K562 (cell line): ENCODE data around the gene SVEP1. TPM values are rescaled to one million over a fixed set of nuclear protein-coding genes. Genes with fewer than 3 reads are reported as not detected.

Experiments
- E2F1 ChIP-seq: sonication (generic); formaldehyde crosslinking; IDR thresholded peaks from 2 replicates; pipeline ENCODE4 v1.8.1; 2023; ENCODE audit warnings: mild to moderate bottlenecking, missing genetic modification reagents, moderate library complexity
- L3MBTL2 ChIP-seq: fragments of 450-650 bp; IDR thresholded peaks from 2 replicates; pipeline ENCODE4 v1.6.1; 2016; ENCODE audit warnings: mild to moderate bottlenecking, moderate library complexity
- MAFG ChIP-seq: fragments of 450-650 bp; conservative IDR thresholded peaks from 2 replicates; pipeline ENCODE4 v1.6.1; 2016; ENCODE audit warnings: missing genetic modification characterization, missing compliant biosample characterization
- SOX6 ChIP-seq: fragments of 450-650 bp; IDR thresholded peaks from 2 replicates; pipeline ENCODE4 v1.6.1; 2014; ENCODE audit warnings: mild to moderate bottlenecking
- TAF15 ChIP-seq: fragments of 200-400 bp; formaldehyde crosslinking; IDR thresholded peaks from 2 replicates; pipeline ENCODE4 v1.6.1; 2017; ENCODE audit warnings: mild to moderate bottlenecking, low read depth, low read length, moderate library complexity
- ZNF263 ChIP-seq: sonication (generic); formaldehyde crosslinking; IDR thresholded peaks from 2 replicates; pipeline ENCODE4 v1.8.0; 2022; ENCODE audit warnings: mild to moderate bottlenecking, missing genetic modification reagents, borderline replicate concordance
- polyA plus RNA-seq, 8 experiments: library from polyadenylated mRNA; depleted of rRNA in 4 of 8; stranded (reverse) in 5 of 8; unstranded in 3 of 8; fragments of >200 nt; fragmentation: Nextera tagmentation in 2 of 8; fragmentation: Illumina TruSeq in 1 of 8; extraction: Ambion mirVana in 2 of 8; extraction: Trizol in 1 of 8; gene quantifications; 2 replicates each; pipeline versions ENCODE4 v1.2.1 to v1.2.3, GENCODE V29; 2011 to 2014; ENCODE audit warnings: inconsistent platforms in 1 of 8, missing spikeins in 1 of 8
- total RNA-seq, 7 experiments: library from RNA; depleted of rRNA in 6 of 7; stranded (reverse); fragments of >200 nt in 6 of 7; fragmentation: Illumina TruSeq in 2 of 7; extraction: Trizol in 2 of 7; gene quantifications; 2 replicates each; pipeline versions ENCODE4 v1.2.1 to v1.2.3, GENCODE V29; 2011 to 2021; ENCODE audit warnings: low replicate concordance in 1 of 7
- TF ChIP-seq, protein P1 (sequence below): sonication (generic); IDR thresholded peaks from 2 replicates; pipeline ENCODE4 v1.6.1; 2016
- TF ChIP-seq, protein P2 (sequence below): sonication (generic); formaldehyde crosslinking; IDR thresholded peaks from 2 replicates; pipeline ENCODE4 v1.8.0; 2022; ENCODE audit warnings: missing genetic modification reagents, mild to moderate bottlenecking, moderate library complexity, borderline replicate concordance
- TF ChIP-seq, protein P3 (sequence below): fragments of 450-650 bp; IDR thresholded peaks from 2 replicates; pipeline ENCODE4 v1.6.1; 2016
- TF ChIP-seq, protein P4 (sequence below): fragments of 250-450 bp; sonication (Bioruptor Pico); IDR thresholded peaks from 2 replicates; pipeline ENCODE4 v1.4.0; 2020; ENCODE audit warnings: mild to moderate bottlenecking

SVEP1 gene
- total and polyA plus RNA-seq, 9 of the 15 experiments (the other 6 are each of a cell fraction or from before 2014, with no cell fraction given): 0.20 to 0.84 (median 0.43) TPM

DNA sequence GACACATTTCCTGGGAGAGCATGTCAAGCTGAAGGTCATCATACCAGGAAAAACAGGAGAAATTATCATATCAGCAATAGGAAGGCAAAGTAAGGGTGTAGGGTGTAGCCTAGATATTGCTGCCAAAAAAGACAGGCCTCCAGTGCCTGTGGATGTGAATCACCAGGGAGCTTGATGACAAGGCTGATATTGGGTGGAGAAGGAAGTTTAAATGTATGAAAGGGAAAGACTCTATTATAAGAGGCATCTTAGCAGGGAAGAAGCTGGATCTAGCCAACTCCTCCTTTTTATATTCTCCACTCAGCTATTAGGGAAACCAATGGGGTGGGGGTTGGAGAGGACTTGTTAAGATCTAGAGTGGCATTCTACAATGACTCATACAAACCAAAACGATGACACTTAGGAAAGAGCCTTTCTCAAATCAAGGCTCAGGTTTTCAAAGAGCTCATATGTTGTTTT lies 228.5 kb downstream of the SVEP1 start (continued):
- TF ChIP-seq, protein P1, sequence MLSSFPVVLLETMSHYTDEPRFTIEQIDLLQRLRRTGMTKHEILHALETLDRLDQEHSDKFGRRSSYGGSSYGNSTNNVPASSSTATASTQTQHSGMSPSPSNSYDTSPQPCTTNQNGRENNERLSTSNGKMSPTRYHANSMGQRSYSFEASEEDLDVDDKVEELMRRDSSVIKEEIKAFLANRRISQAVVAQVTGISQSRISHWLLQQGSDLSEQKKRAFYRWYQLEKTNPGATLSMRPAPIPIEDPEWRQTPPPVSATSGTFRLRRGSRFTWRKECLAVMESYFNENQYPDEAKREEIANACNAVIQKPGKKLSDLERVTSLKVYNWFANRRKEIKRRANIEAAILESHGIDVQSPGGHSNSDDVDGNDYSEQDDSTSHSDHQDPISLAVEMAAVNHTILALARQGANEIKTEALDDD: peak; percentile 52
- TF ChIP-seq TAF15 (no peak), MAFG (peak; percentile 26), ZNF263 (no peak), E2F1 (no peak), SOX6 (0 out of 2 replicates have a peak, but pooled peaks have one; percentile 19), L3MBTL2 (no peak)
- TF ChIP-seq, protein P2, sequence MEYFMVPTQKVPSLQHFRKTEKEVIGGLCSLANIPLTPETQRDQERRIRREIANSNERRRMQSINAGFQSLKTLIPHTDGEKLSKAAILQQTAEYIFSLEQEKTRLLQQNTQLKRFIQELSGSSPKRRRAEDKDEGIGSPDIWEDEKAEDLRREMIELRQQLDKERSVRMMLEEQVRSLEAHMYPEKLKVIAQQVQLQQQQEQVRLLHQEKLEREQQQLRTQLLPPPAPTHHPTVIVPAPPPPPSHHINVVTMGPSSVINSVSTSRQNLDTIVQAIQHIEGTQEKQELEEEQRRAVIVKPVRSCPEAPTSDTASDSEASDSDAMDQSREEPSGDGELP (CRISPR knock-in tag): no peak
- TF ChIP-seq, protein P3, sequence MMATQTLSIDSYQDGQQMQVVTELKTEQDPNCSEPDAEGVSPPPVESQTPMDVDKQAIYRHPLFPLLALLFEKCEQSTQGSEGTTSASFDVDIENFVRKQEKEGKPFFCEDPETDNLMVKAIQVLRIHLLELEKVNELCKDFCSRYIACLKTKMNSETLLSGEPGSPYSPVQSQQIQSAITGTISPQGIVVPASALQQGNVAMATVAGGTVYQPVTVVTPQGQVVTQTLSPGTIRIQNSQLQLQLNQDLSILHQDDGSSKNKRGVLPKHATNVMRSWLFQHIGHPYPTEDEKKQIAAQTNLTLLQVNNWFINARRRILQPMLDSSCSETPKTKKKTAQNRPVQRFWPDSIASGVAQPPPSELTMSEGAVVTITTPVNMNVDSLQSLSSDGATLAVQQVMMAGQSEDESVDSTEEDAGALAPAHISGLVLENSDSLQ: peak; percentile 88
- TF ChIP-seq, protein P4, sequence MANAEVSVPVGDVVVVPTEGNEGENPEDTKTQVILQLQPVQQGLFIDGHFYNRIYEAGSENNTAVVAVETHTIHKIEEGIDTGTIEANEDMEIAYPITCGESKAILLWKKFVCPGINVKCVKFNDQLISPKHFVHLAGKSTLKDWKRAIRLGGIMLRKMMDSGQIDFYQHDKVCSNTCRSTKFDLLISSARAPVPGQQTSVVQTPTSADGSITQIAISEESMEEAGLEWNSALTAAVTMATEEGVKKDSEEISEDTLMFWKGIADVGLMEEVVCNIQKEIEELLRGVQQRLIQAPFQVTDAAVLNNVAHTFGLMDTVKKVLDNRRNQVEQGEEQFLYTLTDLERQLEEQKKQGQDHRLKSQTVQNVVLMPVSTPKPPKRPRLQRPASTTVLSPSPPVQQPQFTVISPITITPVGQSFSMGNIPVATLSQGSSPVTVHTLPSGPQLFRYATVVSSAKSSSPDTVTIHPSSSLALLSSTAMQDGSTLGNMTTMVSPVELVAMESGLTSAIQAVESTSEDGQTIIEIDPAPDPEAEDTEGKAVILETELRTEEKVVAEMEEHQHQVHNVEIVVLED: no peak
